HEK293 (cell line): ENCODE results near the gene SGMS1.

Experiments
- ATF2 ChIP-seq: fragments of 450-650 bp; formaldehyde crosslinking; IDR thresholded peaks from 2 replicates; pipeline ENCODE4 v1.5.1; 2016; ENCODE audit warnings: missing biosample characterization, missing genetic modification characterization, low read depth
- CTCF ChIP-seq: fragments of 450-650 bp; formaldehyde crosslinking; IDR thresholded peaks from 2 replicates; pipeline ENCODE4 v1.5.1; 2016; ENCODE audit warnings: missing biosample characterization, missing genetic modification characterization
- ELK4 ChIP-seq: IDR thresholded peaks from 2 replicates; pipeline ENCODE4 v1.6.1; 2011; ENCODE audit warnings: mild to moderate bottlenecking, low read depth, low read length, borderline replicate concordance
- MEIS1 ChIP-seq: sonication (generic); formaldehyde crosslinking; IDR thresholded peaks from 2 replicates; pipeline ENCODE4 v1.8.1; 2022; ENCODE audit warnings: missing genetic modification reagents, mild to moderate bottlenecking, borderline replicate concordance
- MYNN ChIP-seq: fragments of 450-650 bp; formaldehyde crosslinking; IDR thresholded peaks from 2 replicates; pipeline ENCODE4 v1.5.1; 2016; ENCODE audit warnings: missing biosample characterization, missing genetic modification characterization, borderline replicate concordance
- SALL2 ChIP-seq: fragments of 450-650 bp; formaldehyde crosslinking; IDR thresholded peaks from 2 replicates; pipeline ENCODE4 v1.5.0; 2017; ENCODE audit warnings: missing biosample characterization, mild to moderate bottlenecking, missing genetic modification characterization, borderline replicate concordance
- SP3 ChIP-seq: fragments of 450-650 bp; formaldehyde crosslinking; IDR thresholded peaks from 2 replicates; pipeline ENCODE4 v1.5.1; 2016; ENCODE audit warnings: missing biosample characterization, missing genetic modification characterization
- ZBTB1 ChIP-seq: fragments of 450-650 bp; formaldehyde crosslinking; IDR thresholded peaks from 2 replicates; pipeline ENCODE4 v1.5.1; 2016; ENCODE audit warnings: missing biosample characterization, missing genetic modification characterization
- ZBTB21 ChIP-seq: fragments of 450-650 bp; formaldehyde crosslinking; IDR thresholded peaks from 2 replicates; pipeline ENCODE4 v1.5.1; 2017; ENCODE audit warnings: missing biosample characterization, missing genetic modification characterization
- ZNF114 ChIP-seq: fragments of 450-650 bp; formaldehyde crosslinking; IDR thresholded peaks from 2 replicates; pipeline ENCODE4 v1.5.0; 2017; ENCODE audit warnings: missing biosample characterization, missing genetic modification characterization
- ZNF2 ChIP-seq: fragments of 450-650 bp; formaldehyde crosslinking; IDR thresholded peaks from 2 replicates; pipeline ENCODE4 v1.5.1; 2016; ENCODE audit warnings: missing biosample characterization, missing genetic modification characterization
- ZNF24 ChIP-seq: fragments of 450-650 bp; formaldehyde crosslinking; IDR thresholded peaks from 2 replicates; pipeline ENCODE4 v1.5.1; 2016; ENCODE audit warnings: missing biosample characterization, missing genetic modification characterization
- ZNF248 ChIP-seq: fragments of 450-650 bp; formaldehyde crosslinking; IDR thresholded peaks from 2 replicates; pipeline ENCODE4 v1.5.1; 2017; ENCODE audit warnings: missing biosample characterization, missing genetic modification characterization
- ZNF280C ChIP-seq: fragments of 450-650 bp; formaldehyde crosslinking; IDR thresholded peaks from 2 replicates; pipeline ENCODE4 v1.5.1; 2016; ENCODE audit warnings: missing biosample characterization, missing genetic modification characterization
- ZNF292 ChIP-seq: fragments of 450-650 bp; formaldehyde crosslinking; IDR thresholded peaks from 2 replicates; pipeline ENCODE4 v1.5.1; 2016; ENCODE audit warnings: low read depth, missing biosample characterization, missing genetic modification characterization, borderline replicate concordance
- ZNF423 ChIP-seq: fragments of 450-650 bp; formaldehyde crosslinking; IDR thresholded peaks from 2 replicates; pipeline ENCODE4 v1.5.1; 2016; ENCODE audit warnings: missing biosample characterization, missing genetic modification characterization
- ZNF48 ChIP-seq: fragments of 450-650 bp; formaldehyde crosslinking; IDR thresholded peaks from 2 replicates; pipeline ENCODE4 v1.5.1; 2016; ENCODE audit warnings: missing biosample characterization, missing genetic modification characterization
- ZNF514 ChIP-seq: fragments of 450-650 bp; formaldehyde crosslinking; IDR thresholded peaks from 2 replicates; pipeline ENCODE4 v1.5.1; 2016; ENCODE audit warnings: missing biosample characterization, missing genetic modification characterization
- ZNF518A ChIP-seq: fragments of 450-650 bp; formaldehyde crosslinking; conservative IDR thresholded peaks from 2 replicates; pipeline ENCODE4 v1.5.1; 2016; ENCODE audit warnings: low read depth, missing biosample characterization, missing genetic modification characterization
- ZNF560 ChIP-seq: fragments of 450-650 bp; formaldehyde crosslinking; IDR thresholded peaks from 2 replicates; pipeline ENCODE4 v1.5.1; 2017; ENCODE audit warnings: missing biosample characterization, missing genetic modification characterization, borderline replicate concordance
- ZNF639 ChIP-seq: fragments of 450-650 bp; formaldehyde crosslinking; IDR thresholded peaks from 2 replicates; pipeline ENCODE4 v1.5.1; 2016; ENCODE audit warnings: missing biosample characterization, missing genetic modification characterization
- ZNF843 ChIP-seq: fragments of 450-650 bp; formaldehyde crosslinking; IDR thresholded peaks from 2 replicates; pipeline ENCODE4 v1.5.1; 2016; ENCODE audit warnings: missing biosample characterization, missing genetic modification characterization
- ZSCAN30 ChIP-seq: fragments of 450-650 bp; IDR thresholded peaks from 2 replicates; pipeline ENCODE4 v1.5.1; 2018; ENCODE audit warnings: missing biosample characterization, mild to moderate bottlenecking, missing genetic modification characterization, moderate library complexity
- ZSCAN4 ChIP-seq: fragments of 450-650 bp; formaldehyde crosslinking; IDR thresholded peaks from 2 replicates; pipeline ENCODE4 v1.5.1; 2017; ENCODE audit warnings: missing biosample characterization, missing genetic modification characterization

Gene SGMS1

GRCh38 chr10:50622706-50623662 is 772 bp downstream of the SGMS1 start (continued):
- TF ChIP-seq ZNF248 = no peak
- TF ChIP-seq SALL2 (tag by site-specific recombination) = no peak
- TF ChIP-seq ZNF48 = no peak
- no peak for TF ChIP-seq ZNF2
- no peak for TF ChIP-seq ZNF843 (tag by site-specific recombination)
- TF ChIP-seq SP3 (tag by site-specific recombination) = peak; percentile 69
- TF ChIP-seq MEIS1 (CRISPR knock-in tag) = no peak
- no peak for TF ChIP-seq ZSCAN30
- no peak for TF ChIP-seq ZSCAN4 (tag by site-specific recombination)
- no peak for TF ChIP-seq ZNF560
- no peak for TF ChIP-seq ATF2 (tag by site-specific recombination)
- TF ChIP-seq ZNF292 (tag by site-specific recombination) = no peak
- no peak for TF ChIP-seq ELK4
- TF ChIP-seq ZBTB1 = no peak
- no peak for TF ChIP-seq ZNF639 (tag by site-specific recombination)
- TF ChIP-seq CTCF (tag by site-specific recombination) = 0 out of 2 replicates have a peak, but pooled peaks have one; percentile 21
- peak; percentile 68 for TF ChIP-seq ZNF423 (tag by site-specific recombination)
- no peak for TF ChIP-seq ZBTB21
- TF ChIP-seq MYNN = no peak
- TF ChIP-seq ZNF518A (tag by site-specific recombination) = no peak
- no peak for TF ChIP-seq ZNF114 (tag by site-specific recombination)
- TF ChIP-seq ZNF514 (tag by site-specific recombination) = no peak
- TF ChIP-seq ZNF24 (tag by site-specific recombination) = no peak
- TF ChIP-seq ZNF280C (tag by site-specific recombination) = no peak
